ENCODE results near the gene PCNX1.
"Not testable (repeated sequence)": the region's sequence is repeated elsewhere in the genome, so short reads cannot be mapped to it uniquely, and the experiment has no call there.

Gene PCNX1

DNA sequence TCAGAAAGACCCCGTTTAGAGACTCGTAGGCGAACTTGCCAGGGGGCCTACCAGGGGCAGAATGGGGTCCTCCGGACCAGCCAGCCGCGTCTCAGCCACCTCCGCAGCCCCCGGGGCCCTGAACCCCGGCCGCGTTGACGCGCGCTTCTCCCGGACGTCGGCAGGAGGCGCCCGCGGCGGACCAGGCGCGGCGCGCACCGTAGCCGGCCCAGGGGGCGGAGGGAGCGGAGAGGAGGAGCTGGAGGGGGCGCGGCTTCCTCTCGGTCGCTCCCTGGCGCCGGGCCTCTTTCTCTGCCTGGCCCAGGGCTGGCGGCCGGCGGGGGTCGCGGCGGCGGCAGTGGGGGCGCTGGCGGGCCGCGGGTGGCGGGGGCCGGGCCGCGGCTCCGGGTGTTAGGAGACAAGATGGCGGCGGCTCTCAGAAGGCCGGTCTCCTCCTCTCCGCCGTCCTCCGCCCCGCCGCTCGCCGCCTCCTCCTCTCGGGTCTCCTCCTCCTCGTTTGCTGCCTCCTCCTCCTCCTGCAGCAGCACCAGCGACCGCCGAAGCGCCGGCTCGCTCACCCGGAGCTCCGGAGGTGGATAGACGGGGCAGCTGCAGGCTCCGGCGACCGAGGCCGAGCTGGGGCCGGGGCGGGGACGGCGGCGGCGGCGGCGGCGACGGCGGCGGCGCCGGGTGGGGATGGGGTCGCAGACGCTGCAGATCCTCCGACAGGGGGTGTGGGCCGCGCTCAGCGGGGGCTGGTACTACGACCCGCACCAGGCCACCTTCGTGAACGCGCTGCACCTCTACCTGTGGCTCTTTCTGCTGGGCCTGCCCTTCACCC lies at the start of gene PCNX1:
Gene PCNX1, plus strand, starts transcription at position 284 of the 820 bp plus-strand sequence. Its CDS starts 392 bp downstream, at position 676.
- DNase-seq (ENCODE audit: low spot score): peak; percentile 86

- DNase-seq (ENCODE audit: low spot score): no peak
Observed at GRCh38 chr14:70857496-70857890, 49.8 kb upstream of the PCNX1 start.

DNA sequence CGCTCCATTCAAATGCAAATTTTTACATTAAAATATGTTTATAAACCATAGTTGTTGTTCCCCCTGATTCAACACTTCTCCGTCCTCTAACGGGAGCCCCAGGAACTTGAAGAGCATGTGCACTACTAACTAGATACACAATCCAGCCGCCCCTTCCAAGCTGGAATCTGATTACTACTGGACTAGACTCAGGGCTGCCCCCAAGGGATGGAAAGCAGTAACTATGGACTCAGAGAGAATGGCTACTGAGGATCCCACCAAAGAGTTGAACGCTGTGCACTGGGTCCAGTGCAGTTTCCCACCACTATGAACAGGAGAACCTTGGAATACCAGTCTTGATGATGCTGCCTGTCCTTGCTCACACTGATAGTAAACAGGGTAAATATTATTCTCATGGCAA lies 48.6 kb upstream of the PCNX1 start:
- no peak for DNase-seq (ENCODE audit: low spot score)

- not testable (repeated sequence) for DNase-seq (ENCODE audit: low spot score)
Observed at GRCh38 chr14:70866992-70867391, 40.3 kb upstream of the PCNX1 start.

- no peak for DNase-seq (ENCODE audit: low spot score)
Observed at GRCh38 chr14:70871001-70871400, 36.3 kb upstream of the PCNX1 start.

DNA sequence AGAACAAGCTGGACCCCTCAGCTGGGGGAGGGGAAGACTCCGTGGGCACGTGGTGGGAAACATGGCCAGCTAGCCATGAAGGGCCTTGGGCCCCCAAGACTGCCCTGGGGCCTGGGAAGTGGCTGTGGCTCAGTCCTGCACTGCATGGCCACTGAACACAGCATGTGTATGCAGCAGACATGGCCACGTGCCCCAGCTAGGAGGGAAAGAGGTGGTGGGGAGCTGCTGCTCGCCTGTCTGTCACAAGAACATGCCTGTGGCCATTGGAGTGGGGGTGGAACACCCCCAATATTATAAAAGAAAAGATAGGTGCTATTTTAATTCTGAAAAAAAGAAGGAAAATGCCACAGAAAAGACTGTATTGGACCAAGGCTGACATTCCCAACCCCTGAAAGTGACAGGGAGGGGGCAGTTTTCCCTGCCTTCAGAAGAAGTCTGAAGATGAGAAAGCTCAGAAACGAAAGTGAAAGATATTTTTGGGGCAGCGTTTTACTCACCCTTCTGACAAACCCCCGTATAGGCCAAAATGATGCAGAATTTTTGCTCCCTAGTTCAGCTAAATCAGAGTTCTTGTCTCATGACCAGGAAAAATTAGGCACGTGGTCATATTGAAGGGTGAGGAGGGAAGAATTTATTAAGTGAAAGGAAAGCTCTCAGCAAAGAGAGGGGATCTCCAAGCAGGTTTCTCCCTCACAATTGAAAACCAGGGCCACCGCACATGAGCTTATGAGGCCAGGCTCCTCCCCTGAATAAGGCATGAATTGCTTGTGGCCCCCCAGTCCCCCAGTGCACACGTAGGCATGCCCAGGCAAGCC lies 35.2 kb upstream of the PCNX1 start:
- DNase-seq (ENCODE audit: low spot score): no peak

DNA sequence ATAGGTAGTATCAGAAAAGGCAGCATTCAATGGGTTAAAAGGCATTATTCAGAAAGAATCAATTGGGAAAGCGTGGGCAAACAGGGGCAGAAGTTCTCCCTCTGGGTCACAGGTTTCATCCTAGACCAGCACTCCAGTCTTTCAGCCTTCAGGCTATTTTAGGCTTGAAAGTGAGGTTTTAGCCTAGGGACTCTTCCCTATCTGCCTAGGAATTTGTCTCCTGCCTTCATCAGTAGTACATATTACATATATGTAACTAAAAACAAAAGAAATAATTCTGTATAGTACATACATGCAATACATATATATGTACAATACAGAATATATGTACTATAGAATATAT lies 34.6 kb upstream of the PCNX1 start:
- no peak for DNase-seq (ENCODE audit: low spot score)

DNA sequence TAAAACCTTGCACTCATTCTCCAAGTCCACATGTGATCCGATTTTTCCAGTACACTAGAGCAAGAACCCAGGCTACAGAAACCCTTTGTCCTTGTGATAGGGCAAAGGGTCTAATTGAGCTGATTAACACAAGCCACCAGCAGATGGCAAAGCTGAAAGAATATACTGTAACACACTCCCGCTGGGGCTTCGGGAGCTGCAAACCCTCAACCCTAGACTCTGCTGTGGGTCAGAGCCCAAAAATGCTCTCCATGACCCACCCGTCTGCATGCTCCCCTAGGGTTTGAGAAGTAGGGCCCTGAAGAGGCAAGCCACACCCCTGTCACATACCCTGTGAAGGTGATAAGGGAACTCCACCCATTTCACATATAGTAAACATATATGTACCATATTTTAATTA lies 33.6 kb upstream of the PCNX1 start:
- no peak for DNase-seq (ENCODE audit: low spot score)

GRCh38 chr14:70875811-70876460 lies 31.3 kb upstream of the PCNX1 start:
- DNase-seq (ENCODE audit: low spot score): not testable (repeated sequence)

DNA sequence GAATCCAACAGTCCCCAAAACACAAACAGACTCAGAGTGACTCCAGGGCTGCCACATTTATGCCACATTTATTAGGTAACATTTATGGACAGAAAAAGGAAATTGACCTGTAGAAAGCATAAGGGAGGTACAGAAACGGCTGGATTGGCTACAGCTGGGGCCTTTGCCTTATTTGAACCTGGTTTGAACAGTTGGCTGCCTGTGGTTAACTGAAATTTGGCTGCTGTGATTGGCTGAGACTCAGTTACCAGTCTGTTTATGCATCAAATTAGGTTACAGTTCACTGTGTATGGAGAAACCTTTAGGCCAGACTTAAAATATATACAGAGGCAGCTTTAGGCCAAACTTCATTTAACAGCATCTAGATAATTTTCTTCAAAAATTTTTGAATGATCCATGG lies 27.8 kb upstream of the PCNX1 start:
- DNase-seq (ENCODE audit: low spot score): no peak

GRCh38 chr14:70880888-70881287 lies 26.4 kb upstream of the PCNX1 start:
- DNase-seq (ENCODE audit: low spot score): not testable (repeated sequence)

- DNase-seq (ENCODE audit: low spot score): no peak
Observed at GRCh38 chr14:70881549-70882177, 25.6 kb upstream of the PCNX1 start.

DNA sequence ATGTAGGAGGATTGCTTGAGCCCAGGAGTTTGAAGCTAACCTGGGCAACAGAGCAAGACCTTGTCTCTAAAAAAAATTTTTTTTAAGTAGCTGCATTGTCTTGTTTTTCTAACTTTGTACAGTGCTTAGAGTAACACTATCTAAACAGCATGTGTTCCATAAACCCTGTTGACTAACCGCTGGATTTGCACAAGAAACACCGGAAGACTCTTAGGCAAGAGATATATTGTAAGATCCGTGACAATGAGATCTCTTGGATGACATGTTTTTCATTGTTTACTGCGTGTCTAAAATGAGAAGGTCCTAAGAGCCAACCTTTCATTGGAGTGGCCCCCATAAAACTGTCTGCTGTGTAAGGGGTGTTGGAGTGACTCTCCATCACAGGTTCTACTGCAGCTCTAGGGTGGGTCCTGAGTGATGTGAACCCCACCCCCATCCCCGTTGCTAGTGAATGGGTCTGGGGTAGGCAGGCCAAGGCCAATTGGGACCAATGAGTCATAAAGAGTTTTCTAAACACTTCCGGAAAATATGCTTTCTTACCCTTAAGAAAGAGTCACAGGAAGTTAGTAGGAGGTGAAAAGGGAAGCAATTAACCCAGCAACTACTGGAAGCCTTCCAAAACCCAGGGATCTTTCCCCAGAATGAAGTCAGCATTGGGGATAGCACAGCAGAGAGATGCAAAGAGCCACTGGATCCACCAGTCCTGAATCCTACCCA lies 24.3 kb upstream of the PCNX1 start:
- DNase-seq (ENCODE audit: low spot score): no peak

DNA sequence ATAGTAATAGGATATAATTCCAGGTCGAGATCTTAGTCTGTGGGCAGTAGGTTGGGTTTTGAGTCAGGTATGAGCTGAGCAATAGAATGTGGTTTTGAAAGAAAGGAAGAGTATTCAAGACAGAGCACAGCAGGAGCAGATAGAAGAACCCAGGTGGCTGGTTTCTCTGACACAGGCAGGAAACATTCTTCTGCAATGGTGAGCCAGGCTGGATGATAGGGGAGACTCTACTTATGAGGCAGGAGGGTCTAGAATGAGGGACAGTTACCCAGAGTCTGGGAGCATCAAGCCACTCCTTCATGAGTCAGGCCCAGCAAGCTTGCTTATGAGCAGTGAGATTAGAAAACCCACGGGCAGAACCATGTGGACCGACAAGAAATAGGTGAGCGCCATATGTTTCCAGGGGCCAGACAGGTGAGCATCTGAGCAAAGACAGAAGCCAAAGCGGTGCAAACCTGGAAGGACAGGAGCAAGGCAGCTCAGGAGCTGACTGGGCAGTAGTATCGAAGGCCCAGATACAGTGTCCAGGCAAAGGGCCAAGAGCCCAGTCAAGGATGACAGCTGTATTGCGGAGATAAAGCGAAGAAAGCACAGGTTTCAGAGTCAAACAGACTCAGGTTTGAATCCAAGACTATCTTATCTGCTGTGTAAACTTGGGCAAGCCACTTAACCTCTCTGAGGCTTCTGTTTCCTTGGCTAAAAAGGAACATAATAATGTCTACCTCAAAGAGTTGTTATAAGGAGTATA lies 22.5 kb upstream of the PCNX1 start:
- DNase-seq (ENCODE audit: low spot score): no peak

DNA sequence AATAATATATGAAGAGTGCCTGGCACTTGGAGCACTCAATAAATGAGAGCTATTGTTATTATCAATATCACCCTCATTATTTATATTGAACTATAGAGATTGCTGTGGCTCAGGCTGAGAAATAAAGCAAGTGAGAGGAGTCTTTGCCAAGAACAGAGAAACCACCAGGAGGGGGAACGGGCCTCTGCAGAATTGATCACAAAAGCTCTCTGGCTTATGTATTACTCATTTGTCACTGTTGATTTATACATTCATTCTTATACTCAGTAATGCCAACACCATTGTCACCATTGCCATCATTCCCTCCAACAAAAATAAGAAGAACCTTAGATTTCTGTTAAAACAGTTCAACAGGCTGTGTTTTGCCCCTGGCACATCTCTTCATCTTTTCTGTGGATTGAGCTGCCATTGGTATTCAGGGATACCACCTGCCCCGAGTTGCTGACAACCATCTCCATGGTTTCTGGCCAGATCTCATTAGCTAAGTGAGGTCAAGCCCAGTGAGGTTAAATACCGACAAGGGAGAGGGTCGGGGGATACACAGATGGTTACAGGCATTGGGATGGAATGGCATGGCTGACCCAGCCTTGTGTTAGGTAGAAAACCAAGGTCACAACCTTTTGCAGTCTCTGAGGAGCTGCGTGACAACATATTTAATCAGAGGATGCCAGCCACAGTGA lies 21.8 kb upstream of the PCNX1 start:
- no peak for DNase-seq (ENCODE audit: low spot score)

DNA sequence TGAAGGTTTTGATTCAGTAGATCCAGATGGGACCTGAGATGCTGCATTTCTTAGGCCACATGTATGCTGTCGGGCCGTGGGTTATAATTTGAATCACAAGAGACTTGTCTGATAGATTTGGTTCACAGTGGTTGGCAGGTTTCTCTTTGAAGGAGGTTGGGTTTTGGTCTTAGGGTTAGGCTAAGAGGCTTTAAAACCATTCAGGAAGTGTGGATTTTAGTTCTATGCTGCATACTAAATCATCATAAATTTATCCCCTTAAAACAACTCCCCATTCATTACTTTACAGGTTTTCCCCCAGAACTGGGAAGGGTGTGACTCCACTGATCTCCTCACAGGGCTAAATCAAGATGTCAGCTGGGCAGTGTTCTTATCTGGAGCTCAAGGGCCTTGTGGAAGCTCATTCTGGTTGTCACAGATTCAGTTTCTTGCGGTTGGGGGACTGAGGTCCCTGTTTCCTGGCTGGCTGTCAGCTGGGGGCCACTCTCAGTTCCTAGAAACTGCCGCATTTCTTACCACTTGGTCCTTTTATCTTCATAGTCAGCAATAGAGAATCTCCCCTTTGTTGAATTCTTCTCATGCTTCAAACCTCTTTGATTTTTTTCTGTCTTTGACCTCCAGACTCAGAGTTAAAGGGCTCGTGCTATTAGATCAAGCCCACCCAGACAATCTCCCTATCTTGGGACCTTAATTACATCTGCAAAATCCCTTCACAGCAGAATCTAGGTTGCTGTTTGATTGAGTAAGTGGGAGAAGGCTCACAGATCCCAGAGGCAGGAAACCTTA lies 20.6 kb upstream of the PCNX1 start:
- DNase-seq (ENCODE audit: low spot score): no peak

DNA sequence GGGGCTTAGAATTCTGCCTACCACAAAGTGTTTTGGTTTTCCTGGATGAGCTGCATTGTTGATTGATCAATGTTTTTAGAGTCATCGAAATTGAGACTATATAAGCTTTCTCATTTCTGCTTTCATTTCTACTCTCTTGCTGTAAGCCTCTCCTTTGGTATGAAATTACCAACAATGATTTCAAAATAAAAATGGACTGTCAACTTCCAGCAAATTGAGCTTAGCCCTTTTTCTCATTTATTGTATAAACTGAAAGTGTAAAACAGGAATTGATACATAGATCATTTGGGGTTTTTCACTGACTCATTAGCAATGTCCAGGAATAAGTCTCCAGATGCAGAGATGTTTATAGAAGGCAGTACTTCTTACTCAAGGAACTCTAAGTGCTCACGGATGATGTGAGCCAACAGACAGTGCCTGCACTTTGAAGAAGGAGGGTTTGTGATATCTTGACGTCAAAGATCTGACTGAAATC lies 20.0 kb upstream of the PCNX1 start:
- DNase-seq (ENCODE audit: low spot score): no peak

DNA sequence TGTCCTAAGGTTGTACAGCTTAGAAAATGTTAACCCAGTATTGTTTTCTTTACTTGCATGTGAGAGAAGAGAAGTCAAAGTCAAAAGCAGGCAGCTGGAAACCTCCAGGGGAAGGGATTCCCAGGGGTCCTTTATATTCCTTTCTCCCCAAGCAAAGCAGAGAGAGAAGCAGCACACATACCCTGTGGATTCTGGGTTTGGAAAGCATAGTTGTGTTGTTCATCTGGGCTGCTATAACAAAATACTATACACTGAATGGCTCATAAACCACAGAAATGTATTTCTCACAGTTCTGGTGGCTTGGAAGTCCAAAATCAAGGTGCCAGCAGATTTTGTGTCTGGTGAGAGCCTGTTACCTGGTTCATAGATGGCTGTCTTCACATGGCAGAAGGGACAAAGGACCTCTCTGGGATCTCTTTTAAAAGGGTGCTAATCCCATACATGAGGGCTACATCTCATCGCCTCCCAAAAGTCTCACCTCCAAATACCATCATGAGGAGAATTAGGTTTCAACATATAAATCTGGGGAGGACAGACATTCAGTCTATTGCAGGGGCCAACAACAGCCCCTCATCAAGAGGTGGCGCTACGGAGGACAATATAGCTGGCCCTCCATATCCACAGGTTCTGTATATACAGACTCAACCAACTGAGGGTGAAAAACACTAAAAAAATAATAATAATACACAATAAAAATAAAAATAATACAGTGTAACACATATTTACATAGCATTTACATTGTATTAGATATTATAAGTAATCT lies 19.3 kb upstream of the PCNX1 start:
- no peak for DNase-seq (ENCODE audit: low spot score)

All from HuH-7.5 (cell line).